Activated T-cell treated with anti-CD3 and anti-CD28 coated beads, Interleukin-2, amount 50 U/mL, for 4 hours (primary cell): ENCODE measurements around the gene NARS2. TPM values are rescaled to one million over a fixed set of nuclear protein-coding genes. Genes with fewer than 3 reads are reported as not detected.
"Not testable (repeated sequence)": the region's sequence is repeated elsewhere in the genome, so short reads cannot be mapped to it uniquely, and the experiment has no call there.

Experiments
- ATAC-seq, 2 donors: fragments of 200-7000 bp; cut with Tn5 transposase; one replicate each; pipeline ENCODE4 v1.10.0; 2021
- DNase-seq: peaks from one replicate; pipeline ENCODE4 v3.0.0-alpha.2; 2020
- H3K27me3 Mint-ChIP-seq: one replicate; pipeline ENCODE4 v1.8.0; 2021; ENCODE audit warnings: low read depth, mixed read lengths
- H3K36me3 Mint-ChIP-seq: one replicate; pipeline ENCODE4 v1.8.0; 2022; ENCODE audit warnings: mixed read lengths; ENCODE audit not compliant: insufficient read depth
- H3K4me1 Mint-ChIP-seq: one replicate; pipeline ENCODE4 v1.8.0; 2021; ENCODE audit warnings: low read depth, mixed read lengths
- H3K4me3 Mint-ChIP-seq: one replicate; pipeline ENCODE4 v1.8.0; 2021; ENCODE audit warnings: mild to moderate bottlenecking, moderate library complexity, mixed read lengths
- H3K9me3 Mint-ChIP-seq: one replicate; pipeline ENCODE4 v1.8.0; 2021; ENCODE audit warnings: mixed read lengths
- total RNA-seq, 3 donors: library from RNA; stranded (reverse); gene quantifications; one replicate each; pipeline ENCODE4 v1.2.1, GENCODE V29; 2021

NARS2 gene
- total RNA-seq, 3 donors from 2014 or later: 15.6 to 25.3 (median 23.2) TPM

- ATAC-seq (peak; percentile 54 to 55), DNase-seq (peak; percentile 10)
- Mint-ChIP-seq H3K27me3 (no peaks in the 10 kb centered on the region), H3K36me3 (peaks cover 19% of the 10 kb centered on the region), H3K4me3 (no peak overlapping the region), H3K9me3 (no peaks in the 10 kb centered on the region), H3K4me1 (peaks cover 21% of the 10 kb centered on the region)
These were observed 9.9 kb downstream of the NARS2 start for GRCh38 chr11:78564490-78565467.

GRCh38 chr11:78564037-78564436 lies 10.6 kb downstream of the NARS2 start:
- DNase-seq, H3K4me3 Mint-ChIP-seq, H3K27me3 Mint-ChIP-seq, ATAC-seq, H3K9me3 Mint-ChIP-seq: not testable (repeated sequence)
- H3K36me3 Mint-ChIP-seq: peaks cover 24% of the 10 kb centered on the region
- peaks cover 26% of the 10 kb centered on the region for H3K4me1 Mint-ChIP-seq

GRCh38 chr11:78563090-78563489 lies 11.6 kb downstream of the NARS2 start:
- H3K36me3 Mint-ChIP-seq: peaks cover 23% of the 10 kb centered on the region
- peaks cover 26% of the 10 kb centered on the region for H3K4me1 Mint-ChIP-seq
- H3K4me3 Mint-ChIP-seq, H3K9me3 Mint-ChIP-seq, ATAC-seq, DNase-seq, H3K27me3 Mint-ChIP-seq: not testable (repeated sequence)

- Mint-ChIP-seq H3K4me3 (no peak overlapping the region), H3K4me1 (peaks cover 26% of the 10 kb centered on the region), H3K36me3 (peaks cover 26% of the 10 kb centered on the region), H3K9me3 (no peaks in the 10 kb centered on the region), H3K27me3 (no peaks in the 10 kb centered on the region)
- DNase-seq: no peak
- ATAC-seq: no peak
These were observed 12.3 kb downstream of the NARS2 start for GRCh38 chr11:78562398-78562797.

GRCh38 chr11:78560826-78561484 lies 13.7 kb downstream of the NARS2 start:
- Mint-ChIP-seq H3K27me3 (no peaks in the 10 kb centered on the region), H3K9me3 (no peaks in the 10 kb centered on the region), H3K36me3 (peaks cover 31% of the 10 kb centered on the region), H3K4me1 (peaks cover 28% of the 10 kb centered on the region), H3K4me3 (no peak overlapping the region)
- DNase-seq: no peak
- no peak for ATAC-seq

GRCh38 chr11:78560153-78560552 lies 14.5 kb downstream of the NARS2 start:
- Mint-ChIP-seq H3K4me3 (no peak overlapping the region), H3K9me3 (no peaks in the 10 kb centered on the region), H3K36me3 (peaks cover 32% of the 10 kb centered on the region), H3K4me1 (peaks cover 36% of the 10 kb centered on the region), H3K27me3 (no peaks in the 10 kb centered on the region)
- peak in 1 of 2 donors; percentile 30 for ATAC-seq
- DNase-seq: no peak

- ATAC-seq (no peak), DNase-seq (no peak)
- Mint-ChIP-seq H3K27me3 (no peaks in the 10 kb centered on the region), H3K4me1 (peaks cover 32% of the 10 kb centered on the region), H3K4me3 (no peak overlapping the region), H3K36me3 (peaks cover 48% of the 10 kb centered on the region), H3K9me3 (no peaks in the 10 kb centered on the region)
These were observed 17.4 kb downstream of the NARS2 start for GRCh38 chr11:78557236-78557635.

GRCh38 chr11:78555592-78555991 lies 19.1 kb downstream of the NARS2 start:
- no peak for DNase-seq
- no peak for ATAC-seq
- Mint-ChIP-seq H3K4me1 (peaks cover 25% of the 10 kb centered on the region), H3K27me3 (no peaks in the 10 kb centered on the region), H3K4me3 (no peak overlapping the region), H3K9me3 (no peaks in the 10 kb centered on the region), H3K36me3 (peaks cover 55% of the 10 kb centered on the region)

- Mint-ChIP-seq H3K27me3 (no peaks in the 10 kb centered on the region), H3K36me3 (peaks cover 44% of the 10 kb centered on the region), H3K4me3 (no peak overlapping the region), H3K4me1 (peaks cover 12% of the 10 kb centered on the region), H3K9me3 (no peaks in the 10 kb centered on the region)
- no peak for ATAC-seq
- no peak for DNase-seq
These were observed 21.8 kb downstream of the NARS2 start for GRCh38 chr11:78552881-78553280.

GRCh38 chr11:78552139-78552538 lies 22.5 kb downstream of the NARS2 start:
- H3K4me3 Mint-ChIP-seq, H3K9me3 Mint-ChIP-seq, H3K27me3 Mint-ChIP-seq, ATAC-seq, DNase-seq: not testable (repeated sequence)
- Mint-ChIP-seq H3K36me3 (peaks cover 43% of the 10 kb centered on the region), H3K4me1 (peaks cover 12% of the 10 kb centered on the region)

GRCh38 chr11:78551066-78551465 lies 23.6 kb downstream of the NARS2 start:
- no peak for DNase-seq
- H3K36me3 Mint-ChIP-seq: peaks cover 37% of the 10 kb centered on the region
- H3K9me3 Mint-ChIP-seq: no peaks in the 10 kb centered on the region
- ATAC-seq: no peak
- no peak overlapping the region for H3K4me3 Mint-ChIP-seq
- H3K4me1 Mint-ChIP-seq: peaks cover 11% of the 10 kb centered on the region
- no peaks in the 10 kb centered on the region for H3K27me3 Mint-ChIP-seq

- Mint-ChIP-seq H3K4me1 (peaks cover 2% of the 10 kb centered on the region), H3K36me3 (peaks cover 30% of the 10 kb centered on the region), H3K4me3 (no peak overlapping the region), H3K27me3 (no peaks in the 10 kb centered on the region), H3K9me3 (no peaks in the 10 kb centered on the region)
- DNase-seq (no peak), ATAC-seq (no peak)
These were observed 24.8 kb downstream of the NARS2 start for GRCh38 chr11:78549624-78550409.

- Mint-ChIP-seq H3K27me3 (no peaks in the 10 kb centered on the region), H3K4me3 (no peak overlapping the region), H3K4me1 (peaks cover 2% of the 10 kb centered on the region), H3K36me3 (peaks cover 23% of the 10 kb centered on the region), H3K9me3 (no peaks in the 10 kb centered on the region)
- DNase-seq (no peak), ATAC-seq (no peak)
These were observed 25.6 kb downstream of the NARS2 start for GRCh38 chr11:78548911-78549590.
